HCT116 (cell line): Measurements from ENCODE around the gene POU2AF2. TPM values are rescaled to one million over a fixed set of nuclear protein-coding genes. Genes with fewer than 3 reads are reported as not detected.

Experiments
- ATAC-seq: fragments of 200-7000 bp; cut with Tn5 transposase; 2 replicates; pipeline ENCODE4 v1.9.1; 2020; ENCODE audit warnings: mild to moderate bottlenecking, moderate library complexity
- BruUV-seq: library from RNA; stranded (reverse); fragments of 400-500 nt; replicated peaks from 2 replicates; lab custom pipeline; 2021; lab: Mats Ljungman, UMichigan
- CTCF ChIA-PET: fragments of 300-600 bp; sonication (Branson Sonifier 250); formaldehyde crosslinking; loops from one replicate; lab custom pipeline; 2021; ENCODE audit warnings: antibody characterized with exemption; lab: Charles Lee
- POLR2A ChIA-PET: fragments of 300-600, 350-600 bp; sonication (Branson Sonifier 250); formaldehyde crosslinking; loops from one replicate; lab custom pipeline; 2021; ENCODE audit warnings: antibody characterized with exemption; lab: Charles Lee
- RAD21 ChIA-PET, 2 experiments: fragments of 300-600 bp; sonication (Branson Sonifier 250); formaldehyde crosslinking; loops; one replicate each; lab custom pipeline; 2023; ENCODE audit warnings: low total read pairs in 2 of 2; ENCODE audit not compliant: uncharacterized antibody in 2 of 2, unreplicated experiment in 2 of 2, low non-redundant PET in 1 of 2; lab: Charles Lee
- DNase-seq: peaks from one replicate; pipeline ENCODE4 v3.0.0-alpha.2; 2010; ENCODE audit warnings: low read depth, low spot score
- H2AFZ ChIP-seq: fragments of 200-600 bp; shearing (Covaris generic), sonication (generic); 2 replicates; pipeline ENCODE4 v1.6.1; 2017; ENCODE audit warnings: low read depth, mixed run types, mixed read lengths, antibody characterized with exemption, low read length; ENCODE audit not compliant: poor library complexity, severe bottlenecking
- H3K27ac ChIP-seq: 2 replicates; pipeline ENCODE4 v1.5.1; 2012; ENCODE audit warnings: low read depth, low read length
- H3K27me3 ChIP-seq: fragments of 200-600 bp; sonication (generic); 2 replicates; pipeline ENCODE4 v1.6.1; 2016; ENCODE audit warnings: mixed run types, low read length, mixed read lengths; ENCODE audit not compliant: insufficient read depth
- H3K36me3 ChIP-seq, 2 experiments: fragments of 200-500 bp in 1 of 2; fragments of 200-600 bp in 1 of 2; sonication (Bioruptor generic) in 1 of 2; sonication (generic) in 1 of 2; 2 replicates each; pipeline versions ENCODE4 v1.5.1 to v1.6.1; 2014 to 2016; ENCODE audit warnings: low read length in 2 of 2, inconsistent platforms in 1 of 2, mixed read lengths in 1 of 2, mixed run types in 1 of 2; ENCODE audit not compliant: insufficient read depth in 2 of 2, control insufficient read depth in 1 of 2
- H3K4me1 ChIP-seq, 2 experiments: fragments of 200-600 bp in 1 of 2; sonication (generic) in 1 of 2; 2 replicates each; pipeline versions ENCODE4 v1.5.1 to v1.6.1; 2012 to 2017; ENCODE audit warnings: low read length in 2 of 2, inconsistent platforms in 1 of 2, mild to moderate bottlenecking in 1 of 2, mixed read lengths in 1 of 2, mixed run types in 1 of 2, moderate library complexity in 1 of 2; ENCODE audit not compliant: insufficient read depth in 2 of 2, control insufficient read depth in 1 of 2
- H3K4me2 ChIP-seq: fragments of 200-600 bp; sonication (generic); 2 replicates; pipeline ENCODE4 v1.6.1; 2017; ENCODE audit warnings: mixed run types, low read length, mixed read lengths
- H3K4me3 ChIP-seq, 2 experiments: fragments of 200-600 bp in 1 of 2; sonication (generic) in 1 of 2; replicated peaks in 1 of 2; 2 replicates each; pipeline ENCODE4 v1.5.1; 2011 to 2016; ENCODE audit warnings: low read length in 2 of 2, control low read depth in 1 of 2, low read depth in 1 of 2, mild to moderate bottlenecking in 1 of 2, mixed read lengths in 1 of 2, mixed run types in 1 of 2
- H3K79me2 ChIP-seq: fragments of 200-600 bp; sonication (generic); 2 replicates; pipeline ENCODE4 v1.6.1; 2017; ENCODE audit warnings: mild to moderate bottlenecking, mixed run types, low read length, moderate library complexity, mixed read lengths; ENCODE audit not compliant: insufficient read depth
- H3K9ac ChIP-seq: fragments of 200-600 bp; sonication (generic); 2 replicates; pipeline ENCODE4 v1.6.1; 2016; ENCODE audit warnings: low read length, mixed read lengths
- H3K9me2 ChIP-seq: fragments of 200-600 bp; sonication (generic), shearing (Covaris generic); 2 replicates; pipeline ENCODE4 v1.6.1; 2017; ENCODE audit warnings: mixed run types, mild to moderate bottlenecking, moderate library complexity; ENCODE audit not compliant: insufficient read depth
- H3K9me3 ChIP-seq, 2 experiments: fragments of 200-500 bp in 1 of 2; fragments of 200-600 bp in 1 of 2; sonication (Bioruptor generic) in 1 of 2; sonication (generic) in 1 of 2; 2 replicates each; pipeline ENCODE4 v1.6.1; 2014 to 2017; ENCODE audit warnings: low read length in 2 of 2, mixed read lengths in 2 of 2, inconsistent platforms in 1 of 2, low read depth in 1 of 2, mild to moderate bottlenecking in 1 of 2, mixed run types in 1 of 2, moderate library complexity in 1 of 2; ENCODE audit not compliant: control insufficient read depth in 1 of 2, insufficient read depth in 1 of 2
- H4K20me1 ChIP-seq: fragments of 200-600 bp; sonication (generic), shearing (Covaris generic); 2 replicates; pipeline ENCODE4 v1.6.1; 2017; ENCODE audit warnings: mixed run types, mild to moderate bottlenecking, moderate library complexity; ENCODE audit not compliant: insufficient read depth
- EZH2 ChIP-seq: fragments of 200-600 bp; sonication (generic); IDR thresholded peaks from 2 replicates; pipeline ENCODE4 v1.6.1; 2017; ENCODE audit warnings: antibody characterized with exemption, mixed run types
- POLR2AphosphoS5 ChIP-seq: IDR thresholded peaks from 2 replicates; pipeline ENCODE4 v1.6.1; 2011; ENCODE audit warnings: mild to moderate bottlenecking, low read depth, low read length, moderate library complexity
- RAD21 ChIP-seq: IDR thresholded peaks from 2 replicates; pipeline ENCODE4 v1.6.1; 2012; ENCODE audit warnings: low read depth, mild to moderate bottlenecking
- SIN3A ChIP-seq: IDR thresholded peaks from 2 replicates; pipeline ENCODE4 v1.6.1; 2012; ENCODE audit warnings: low read depth
- TCF7L2 ChIP-seq: IDR thresholded peaks from 2 replicates; pipeline ENCODE4 v1.7.0; 2011; ENCODE audit warnings: borderline replicate concordance, inconsistent platforms; ENCODE audit not compliant: insufficient read depth, insufficient read length; ENCODE audit errors: extremely low read depth
- intact Hi-C: fragments of 100-400 bp; cut with micrococcal nuclease; formaldehyde crosslinking; loops from 2 replicates; pipeline ENCODE4 v1.10.0; 2022
- total RNA-seq: library from RNA; stranded (reverse); gene quantifications from one replicate; pipeline ENCODE4 v1.2.1, GENCODE V29; 2021; ENCODE audit not compliant: unreplicated experiment
- TF ChIP-seq, protein P1 (sequence below): IDR thresholded peaks from 2 replicates; pipeline ENCODE4 v1.6.1; 2011; ENCODE audit warnings: mild to moderate bottlenecking, low read length, moderate library complexity; ENCODE audit not compliant: insufficient replicate concordance; ENCODE audit errors: extremely low read depth

The POU2AF2 gene
- total RNA-seq, 1 experiment from 2014 or later = not detected

DNA sequence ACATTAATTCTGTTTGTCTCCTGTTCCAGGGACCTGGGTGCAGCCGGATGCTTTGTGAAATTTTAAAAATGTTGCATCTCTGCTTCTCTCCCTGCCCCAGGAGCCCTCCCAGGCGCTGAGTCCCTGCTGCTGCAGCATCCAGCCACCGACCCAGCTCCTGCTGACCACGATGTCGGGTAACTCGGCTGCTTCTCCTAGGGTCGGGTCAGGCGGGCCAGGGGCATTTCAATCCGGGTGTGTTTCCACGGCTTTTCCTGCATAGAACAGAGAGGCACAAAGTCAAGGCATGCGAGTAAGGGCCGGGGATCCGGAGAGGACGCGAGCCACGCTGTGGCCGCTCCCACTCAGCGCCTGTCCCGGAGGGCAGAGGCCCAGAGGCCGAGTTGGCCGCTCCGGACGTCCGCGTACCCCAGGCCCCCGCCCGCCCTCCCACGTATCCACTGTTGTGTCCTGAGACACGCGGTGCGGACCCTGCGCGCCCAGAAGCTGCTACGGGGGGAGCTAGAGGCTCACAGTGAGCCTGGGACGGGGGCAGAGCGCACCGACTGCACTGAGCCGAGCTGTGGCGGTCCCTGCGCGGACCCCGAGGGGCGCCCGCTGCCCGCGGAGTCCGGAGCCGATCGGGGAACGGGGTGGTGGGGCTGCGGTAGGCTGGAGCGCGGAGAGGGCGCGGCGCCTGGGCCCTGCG is 53.0 kb downstream of the POU2AF2 start, which contains the start of gene POU2AF3:
Gene POU2AF3 (plus strand): TSS at position 134 of the 688 bp plus-strand sequence. CDS start 36 bp downstream, at position 170.
- Histone ChIP-seq H4K20me1 (no peaks in the 10 kb centered on the region), H3K4me2 (no peak within 1 kb of the TSS), H3K4me3 (no peak within 1 kb of the TSS), H3K9me3 (no peaks in the 10 kb centered on the region), H2AFZ (no peak within 1 kb of the TSS), H3K27me3 (no peaks in the 10 kb centered on the region; the same call in 1 of the 2 replicates), H3K9me2 (no peaks in the 10 kb centered on the region), H3K36me3 (no peaks in the 10 kb centered on the region), H3K4me1 (no peaks in the 10 kb centered on the region), H3K79me2 (no peaks in the 10 kb centered on the region), H3K9ac (no peak within 1 kb of the TSS), H3K27ac (no peak within 1 kb of the TSS)
- TF ChIP-seq, protein P1, sequence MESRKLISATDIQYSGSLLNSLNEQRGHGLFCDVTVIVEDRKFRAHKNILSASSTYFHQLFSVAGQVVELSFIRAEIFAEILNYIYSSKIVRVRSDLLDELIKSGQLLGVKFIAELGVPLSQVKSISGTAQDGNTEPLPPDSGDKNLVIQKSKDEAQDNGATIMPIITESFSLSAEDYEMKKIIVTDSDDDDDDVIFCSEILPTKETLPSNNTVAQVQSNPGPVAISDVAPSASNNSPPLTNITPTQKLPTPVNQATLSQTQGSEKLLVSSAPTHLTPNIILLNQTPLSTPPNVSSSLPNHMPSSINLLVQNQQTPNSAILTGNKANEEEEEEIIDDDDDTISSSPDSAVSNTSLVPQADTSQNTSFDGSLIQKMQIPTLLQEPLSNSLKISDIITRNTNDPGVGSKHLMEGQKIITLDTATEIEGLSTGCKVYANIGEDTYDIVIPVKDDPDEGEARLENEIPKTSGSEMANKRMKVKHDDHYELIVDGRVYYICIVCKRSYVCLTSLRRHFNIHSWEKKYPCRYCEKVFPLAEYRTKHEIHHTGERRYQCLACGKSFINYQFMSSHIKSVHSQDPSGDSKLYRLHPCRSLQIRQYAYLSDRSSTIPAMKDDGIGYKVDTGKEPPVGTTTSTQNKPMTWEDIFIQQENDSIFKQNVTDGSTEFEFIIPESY = no peak
- CTCF ChIA-PET = no interaction called here
- DNase-seq (no peak), ATAC-seq (no peak)
- BruUV-seq = no TSS peak
- POLR2A ChIA-PET = no interaction called here
- intact Hi-C loops = no loop called here
- RAD21 ChIA-PET = no interaction called here

DNA sequence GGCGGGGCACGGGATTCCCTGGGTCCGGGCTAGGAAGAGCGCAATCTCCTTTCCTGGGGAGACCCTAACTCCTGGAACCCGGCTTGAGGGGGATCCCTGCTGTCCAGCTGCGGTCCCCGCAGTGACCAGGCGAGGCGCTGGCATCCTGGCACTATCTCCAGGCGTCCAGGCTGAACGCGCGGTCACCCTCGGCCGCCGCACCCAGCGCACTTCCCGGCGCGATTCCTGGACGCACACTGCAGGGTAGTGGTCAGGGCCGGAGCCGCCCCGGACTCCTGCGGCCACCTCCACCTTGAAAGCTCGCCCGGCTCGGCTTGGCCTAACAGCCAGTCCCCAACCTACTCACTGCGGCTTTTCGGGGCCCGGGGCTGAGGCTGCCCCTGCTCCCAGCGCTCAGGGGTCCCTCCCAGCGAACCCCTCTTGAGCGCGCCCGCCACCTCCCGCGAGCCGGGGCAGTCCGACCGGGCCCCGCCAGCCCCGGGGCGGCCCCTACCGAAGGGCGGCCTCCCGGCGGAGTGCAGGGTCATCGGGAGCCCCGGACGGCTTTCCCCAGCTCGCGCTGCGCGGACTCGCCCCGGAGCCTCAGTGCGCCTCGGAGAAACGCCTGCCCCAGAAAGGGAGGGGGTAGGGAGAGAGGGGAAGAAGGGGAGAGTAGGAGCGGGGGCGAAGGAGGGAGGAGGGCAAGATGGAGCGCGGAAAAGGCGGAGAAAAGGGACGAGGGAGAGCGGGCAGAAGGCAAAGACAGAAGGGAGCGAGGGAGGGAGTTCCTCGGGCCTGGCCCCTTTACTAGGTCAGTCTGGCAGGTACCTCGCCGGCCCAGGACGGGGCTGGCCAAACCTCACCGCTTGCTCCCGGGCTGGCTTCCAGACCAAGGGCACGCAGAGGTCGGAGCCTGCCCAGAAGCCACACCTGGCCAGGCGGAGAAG is 53.8 kb downstream of the POU2AF2 start:
- H3K4me3 ChIP-seq = no peak overlapping the region
- no peak overlapping the region for H2AFZ ChIP-seq
- H3K79me2 ChIP-seq = no peaks in the 10 kb centered on the region
- no peaks in the 10 kb centered on the region for H4K20me1 ChIP-seq
- no peak overlapping the region for H3K27ac ChIP-seq
- no TSS peak for BruUV-seq
- DNase-seq (no peak), ATAC-seq (no peak)
- no peaks in the 10 kb centered on the region for H3K9me3 ChIP-seq
- no peaks in the 10 kb centered on the region for H3K36me3 ChIP-seq
- no peaks in the 10 kb centered on the region for H3K9me2 ChIP-seq
- no peak overlapping the region for H3K4me2 ChIP-seq
- RAD21 ChIA-PET = no interaction called here
- POLR2A ChIA-PET = no interaction called here
- intact Hi-C loops = no loop called here
- TF ChIP-seq TCF7L2 (no peak), RAD21 (no peak), EZH2 (no peak), POLR2AphosphoS5 (no peak), SIN3A (no peak)
- TF ChIP-seq, protein P1 = no peak
- H3K27me3 ChIP-seq = no peaks in the 10 kb centered on the region; the same call in 1 of the 2 replicates
- no peak overlapping the region for H3K9ac ChIP-seq
- CTCF ChIA-PET = no interaction called here
- no peaks in the 10 kb centered on the region for H3K4me1 ChIP-seq
